ENCODE measurements around the gene IMMP2L.

IMMP2L gene

GRCh38 chr7:111192614-111193413, 369.5 kb downstream of the IMMP2L start:
- no peak for DNase-seq

GRCh38 chr7:111190804-111191203, 371.5 kb downstream of the IMMP2L start:
- no peak for DNase-seq

GRCh38 chr7:111184987-111185386, 377.3 kb downstream of the IMMP2L start:
- DNase-seq, result no peak

GRCh38 chr7:111183321-111183720, 379.0 kb downstream of the IMMP2L start:
- no peak for DNase-seq

GRCh38 chr7:111180338-111180737, 382.0 kb downstream of the IMMP2L start:
- DNase-seq, result no peak

GRCh38 chr7:111175908-111176441, 386.3 kb downstream of the IMMP2L start:
- DNase-seq, result no peak

GRCh38 chr7:111174510-111174909, 387.8 kb downstream of the IMMP2L start:
- no peak for DNase-seq

GRCh38 chr7:111173990-111174389, 388.3 kb downstream of the IMMP2L start:
- no peak for DNase-seq

- no peak for DNase-seq
Observed at GRCh38 chr7:111173528-111173927, 388.8 kb downstream of the IMMP2L start.

GRCh38 chr7:111172564-111173257, 389.6 kb downstream of the IMMP2L start:
- DNase-seq, result no peak

- peak; percentile 91 for DNase-seq
Observed at GRCh38 chr7:111168182-111168581, 394.1 kb downstream of the IMMP2L start.

- no peak for DNase-seq
Observed at GRCh38 chr7:111164442-111164841, 397.9 kb downstream of the IMMP2L start.

GRCh38 chr7:111162692-111163091, 399.6 kb downstream of the IMMP2L start:
- no peak for DNase-seq

- DNase-seq, result no peak
Observed at GRCh38 chr7:111160297-111160696, 402.0 kb downstream of the IMMP2L start.

- no peak for DNase-seq
Observed at GRCh38 chr7:111159426-111159825, 402.9 kb downstream of the IMMP2L start.

- DNase-seq, result no peak
Observed at GRCh38 chr7:111150709-111151108, 411.6 kb downstream of the IMMP2L start.

- no peak for DNase-seq
Observed at GRCh38 chr7:111147708-111148533, 414.4 kb downstream of the IMMP2L start.

- no peak for DNase-seq
Observed at GRCh38 chr7:111146136-111146535, 416.2 kb downstream of the IMMP2L start.

- no peak for DNase-seq
Observed at GRCh38 chr7:111145472-111145871, 416.8 kb downstream of the IMMP2L start.

GRCh38 chr7:111140091-111140865, 422.0 kb downstream of the IMMP2L start:
- no peak for DNase-seq

GRCh38 chr7:111138586-111138985, 423.7 kb downstream of the IMMP2L start:
- no peak for DNase-seq

GRCh38 chr7:111138193-111138569, 424.1 kb downstream of the IMMP2L start:
- no peak for DNase-seq
